ENCODE data around the gene BICD2.

Gene BICD2

GRCh38 chr9:92713528-92713927, 51.1 kb downstream of the BICD2 start:
- DNase-seq, result no peak

GRCh38 chr9:92712767-92713166, 51.9 kb downstream of the BICD2 start:
- no peak for DNase-seq

GRCh38 chr9:92711844-92712243, 52.8 kb downstream of the BICD2 start:
- DNase-seq, result no peak

- DNase-seq, result no peak
These were observed 53.5 kb downstream of the BICD2 start for GRCh38 chr9:92711146-92711545.

DNA sequence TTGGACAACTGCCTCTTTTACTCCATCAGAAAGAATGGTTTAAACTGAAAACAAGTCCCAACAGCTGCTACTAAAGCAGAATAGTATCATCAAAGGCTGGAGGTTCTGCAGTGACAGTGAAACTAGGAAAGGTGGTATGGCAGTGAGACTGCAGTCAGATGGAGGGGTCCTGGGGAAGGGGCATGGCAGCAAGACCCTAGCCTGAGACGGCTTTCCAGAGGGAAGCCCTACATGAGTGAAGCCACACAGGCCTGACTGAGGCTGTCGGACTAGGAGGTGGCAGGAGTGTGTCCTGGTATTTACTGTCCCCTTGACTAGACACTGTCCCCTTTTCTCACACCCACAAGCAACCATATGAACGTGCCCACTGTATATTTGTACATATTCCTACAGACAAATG, 54.3 kb downstream of the BICD2 start:
- DNase-seq, result no peak

- no peak for DNase-seq
These were observed 54.7 kb downstream of the BICD2 start for GRCh38 chr9:92709954-92710353.

- DNase-seq, result no peak
These were observed 55.4 kb downstream of the BICD2 start for GRCh38 chr9:92709240-92709639.

GRCh38 chr9:92707530-92707929, 57.1 kb downstream of the BICD2 start:
- DNase-seq, result no peak

DNA sequence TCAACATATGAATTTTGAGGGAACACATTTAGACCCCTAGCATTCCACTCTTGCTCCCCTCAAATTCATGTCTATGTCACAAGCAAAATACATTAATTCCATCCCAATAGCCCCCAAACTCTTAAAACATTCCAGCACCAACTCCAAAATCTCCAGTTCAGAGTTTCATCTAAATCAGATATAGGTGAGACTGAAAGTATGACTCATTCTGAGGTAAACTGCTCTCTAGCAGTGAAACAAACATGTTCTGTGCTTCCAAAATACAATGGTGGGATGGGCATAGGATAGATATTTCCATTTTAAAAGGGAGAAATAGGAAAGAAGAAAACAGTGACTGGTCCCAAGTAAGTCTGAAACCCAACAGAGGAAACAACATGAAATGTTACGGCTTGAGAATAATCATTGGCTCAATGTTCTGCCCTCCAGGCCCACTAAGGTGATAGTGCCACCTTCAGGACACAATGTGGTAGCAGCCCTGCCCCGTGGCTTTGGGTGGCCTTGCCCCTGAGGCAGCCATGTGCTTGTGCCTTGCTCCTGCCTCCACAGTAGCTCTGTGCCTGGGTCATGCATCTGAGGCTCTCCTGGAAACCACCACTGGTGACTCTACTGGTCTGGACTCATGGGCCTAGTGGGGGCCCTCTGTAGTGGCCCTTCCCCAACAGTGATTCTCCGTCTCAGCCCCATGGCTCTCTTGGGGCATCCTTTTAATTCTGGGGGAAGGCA, 58.3 kb downstream of the BICD2 start:
- DNase-seq, result peak; percentile 16 to 48

GRCh38 chr9:92704528-92704927, 60.1 kb downstream of the BICD2 start:
- no peak for DNase-seq

DNA sequence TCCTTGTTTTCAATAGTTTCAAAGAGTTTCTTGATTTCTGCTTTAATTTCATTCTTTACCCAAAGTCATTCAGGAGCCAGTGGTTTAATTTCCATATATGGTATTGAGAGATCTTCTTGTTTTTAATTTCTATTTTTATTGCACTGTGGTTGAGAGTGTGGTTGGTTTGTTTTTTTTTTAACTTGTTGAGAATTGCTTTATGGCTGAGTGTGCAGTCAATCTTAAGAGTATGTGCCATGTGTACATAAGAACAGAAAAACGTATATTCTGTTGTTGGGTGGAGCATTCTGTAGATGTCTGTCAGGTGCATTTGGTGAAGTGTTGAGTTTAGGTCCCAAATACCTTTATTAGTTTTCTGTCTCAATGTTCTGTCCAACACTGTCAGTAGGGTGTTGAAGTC, 68.0 kb downstream of the BICD2 start:
- no peak for DNase-seq

GRCh38 chr9:92686954-92687353, 77.7 kb downstream of the BICD2 start:
- DNase-seq, result peak in 1 of 2 experiments; percentile 13

DNA sequence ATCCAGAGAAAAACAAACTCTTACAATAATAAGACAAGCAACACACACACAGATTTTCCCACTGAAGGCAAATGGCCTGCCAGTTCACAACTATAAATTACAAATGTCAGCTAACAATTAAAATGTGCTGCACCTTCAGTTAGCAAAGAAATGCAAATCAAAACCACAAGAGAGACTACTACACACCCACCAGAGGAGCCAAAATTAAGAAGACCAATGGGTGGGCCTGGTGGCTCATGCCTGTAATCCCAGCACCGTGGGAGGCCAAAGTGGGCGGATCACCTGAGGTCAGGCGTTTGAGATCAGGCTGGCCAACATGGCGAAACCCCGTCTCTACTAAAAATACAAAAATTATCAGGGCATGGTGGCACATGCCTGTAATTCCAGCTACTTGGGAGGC, 79.6 kb downstream of the BICD2 start:
- DNase-seq, result no peak

GRCh38 chr9:92682269-92682668, 82.4 kb downstream of the BICD2 start:
- no peak for DNase-seq

DNA sequence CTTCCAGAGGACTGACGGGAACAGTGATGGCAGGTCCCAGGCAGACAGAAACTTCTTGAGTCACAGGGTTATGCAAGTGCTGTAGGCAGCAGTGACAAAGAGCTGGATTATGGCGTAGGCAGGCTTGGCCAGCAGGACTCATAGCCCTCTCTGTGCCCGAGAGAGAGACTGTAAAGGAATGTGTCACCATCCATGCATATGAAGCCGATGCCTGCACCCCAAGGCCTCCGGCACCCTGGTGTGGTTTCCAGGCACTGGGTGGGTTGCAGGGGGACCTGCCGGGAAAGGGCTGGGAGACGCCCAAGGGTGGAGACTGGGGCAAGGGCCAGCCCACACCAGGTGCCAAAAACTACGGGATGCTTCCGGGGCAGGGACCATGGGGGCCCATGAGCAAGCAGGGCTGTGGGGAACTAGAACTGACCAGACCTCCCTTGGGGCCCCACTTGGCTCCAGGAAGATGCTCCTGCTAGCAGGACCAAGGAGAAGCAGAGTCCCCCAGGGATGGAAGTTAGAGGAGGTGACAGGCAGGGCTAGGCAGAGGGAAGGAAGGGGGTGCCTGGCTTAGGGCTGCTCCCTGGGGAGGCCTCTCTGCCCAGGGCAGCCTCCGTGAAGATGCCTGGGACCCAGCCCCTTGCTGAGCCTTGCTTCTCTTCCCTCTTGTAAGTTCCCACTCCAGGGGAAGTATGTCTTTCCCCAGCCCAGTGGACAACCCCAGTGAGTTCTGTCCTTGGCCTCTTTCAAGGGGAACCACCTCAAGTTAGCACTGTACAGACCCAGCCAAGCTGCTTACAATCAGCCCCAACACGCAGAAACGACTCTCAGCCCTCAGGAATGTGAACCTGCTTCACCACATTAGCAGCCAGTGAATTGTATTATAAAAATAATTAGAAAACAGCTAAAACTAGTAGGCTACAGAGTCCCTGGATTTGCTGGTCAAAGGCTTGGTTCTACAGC, 84.2 kb downstream of the BICD2 start:
- DNase-seq, result no peak

DNA sequence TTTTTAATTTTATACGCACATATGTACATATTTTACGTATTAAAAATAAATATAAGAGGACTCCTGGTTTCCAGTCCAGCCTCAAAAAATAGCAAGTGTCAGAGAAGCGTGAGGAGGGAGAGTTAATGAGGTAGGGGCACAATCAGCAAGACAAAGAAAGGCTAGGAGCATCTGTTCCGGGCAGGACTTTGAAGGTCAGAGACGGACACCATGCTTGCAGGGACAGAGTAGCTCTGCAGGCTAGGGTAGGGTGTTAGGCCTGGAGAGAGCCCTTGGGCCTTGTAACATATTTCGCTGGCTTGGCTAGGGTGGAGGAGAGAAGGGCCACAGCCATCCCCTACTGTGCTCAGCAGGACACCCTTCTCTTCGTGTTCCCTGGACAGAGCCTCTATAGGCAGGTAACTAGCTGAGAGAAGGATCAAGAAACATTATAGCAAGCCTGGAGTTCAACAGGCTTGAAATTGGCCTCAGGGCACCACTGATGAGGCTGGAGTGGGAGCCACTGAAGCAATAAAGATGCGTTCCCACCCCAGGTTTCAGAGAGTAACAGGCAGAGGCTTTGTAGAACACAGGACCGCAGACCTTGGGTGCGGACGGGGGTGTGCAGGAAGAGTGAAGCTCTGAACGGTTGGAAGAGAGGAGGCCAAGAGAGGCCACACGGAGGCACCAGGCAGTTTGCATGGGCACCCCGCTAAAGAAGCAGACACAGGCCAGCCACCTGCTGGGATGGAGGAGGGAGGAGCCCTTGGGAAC, 85.0 kb downstream of the BICD2 start:
- no peak for DNase-seq

DNA sequence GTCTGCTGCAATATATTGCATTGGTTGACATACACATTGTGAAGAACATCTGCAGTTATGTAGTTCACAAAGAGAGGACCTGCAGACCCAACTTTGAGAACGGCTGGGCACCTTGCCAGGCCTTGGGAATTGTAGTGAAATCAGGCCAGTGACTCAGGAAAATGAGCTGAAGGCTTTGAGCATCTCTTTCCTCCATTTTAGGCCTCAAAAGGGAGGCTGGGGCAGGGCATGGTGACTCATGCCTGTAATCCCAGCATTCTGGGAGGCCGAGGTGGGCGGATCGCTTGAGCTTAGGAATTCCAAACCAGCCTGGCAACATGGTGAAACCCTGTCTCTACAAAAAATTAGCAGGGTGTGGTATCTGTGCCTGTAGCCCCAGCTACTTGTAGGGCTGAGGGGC, 93.3 kb downstream of the BICD2 start:
- DNase-seq, result no peak

DNA sequence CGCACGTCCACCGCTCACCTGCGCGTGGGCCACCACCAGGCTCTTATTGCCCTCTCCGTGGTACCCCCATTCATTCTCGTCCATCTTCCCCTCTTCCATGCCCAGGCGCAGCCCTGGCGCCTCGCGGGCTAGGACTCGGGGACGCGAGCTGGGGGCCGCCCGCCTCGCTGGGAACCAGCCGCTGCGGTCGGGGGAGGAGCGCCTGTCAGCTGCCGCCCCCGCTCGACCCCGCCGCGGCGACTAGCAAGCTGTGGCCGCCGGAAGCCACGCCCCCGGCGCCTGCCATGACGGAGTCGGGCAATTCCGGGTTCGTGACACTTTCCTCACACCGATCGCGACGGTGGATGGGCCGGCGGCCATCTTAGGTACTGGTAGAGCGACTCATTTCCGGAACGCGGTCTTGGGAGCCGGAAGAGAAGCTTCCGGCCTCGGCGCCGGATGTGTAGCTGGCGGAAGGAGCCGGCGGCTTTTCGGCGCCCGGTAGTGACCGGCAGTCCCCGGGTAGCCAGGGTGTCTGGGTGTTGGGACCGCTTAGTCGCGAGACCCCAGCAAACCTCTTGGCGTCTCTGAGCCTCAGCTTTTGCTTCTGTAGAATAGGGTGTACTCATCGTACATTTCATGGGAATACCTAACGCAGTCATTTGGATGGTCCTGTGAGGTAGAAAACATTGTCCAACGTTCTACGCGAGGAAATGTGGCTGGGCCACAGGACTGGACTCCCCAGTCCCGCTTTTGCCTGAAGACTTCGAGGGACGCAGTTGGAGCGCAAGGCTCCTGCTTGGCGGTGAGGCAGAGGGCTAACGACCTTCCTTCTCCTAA, 94.5 kb downstream of the BICD2 start, which contains the start of gene IPPK:
TSS of gene IPPK (minus strand) at position 242 of the 819 bp plus-strand sequence. CDS start at position 99, 143 bp downstream.
- peak; percentile 98 to 100 for DNase-seq

- no peak for DNase-seq
These were observed 95.1 kb downstream of the BICD2 start for GRCh38 chr9:92669527-92669889.

DNA sequence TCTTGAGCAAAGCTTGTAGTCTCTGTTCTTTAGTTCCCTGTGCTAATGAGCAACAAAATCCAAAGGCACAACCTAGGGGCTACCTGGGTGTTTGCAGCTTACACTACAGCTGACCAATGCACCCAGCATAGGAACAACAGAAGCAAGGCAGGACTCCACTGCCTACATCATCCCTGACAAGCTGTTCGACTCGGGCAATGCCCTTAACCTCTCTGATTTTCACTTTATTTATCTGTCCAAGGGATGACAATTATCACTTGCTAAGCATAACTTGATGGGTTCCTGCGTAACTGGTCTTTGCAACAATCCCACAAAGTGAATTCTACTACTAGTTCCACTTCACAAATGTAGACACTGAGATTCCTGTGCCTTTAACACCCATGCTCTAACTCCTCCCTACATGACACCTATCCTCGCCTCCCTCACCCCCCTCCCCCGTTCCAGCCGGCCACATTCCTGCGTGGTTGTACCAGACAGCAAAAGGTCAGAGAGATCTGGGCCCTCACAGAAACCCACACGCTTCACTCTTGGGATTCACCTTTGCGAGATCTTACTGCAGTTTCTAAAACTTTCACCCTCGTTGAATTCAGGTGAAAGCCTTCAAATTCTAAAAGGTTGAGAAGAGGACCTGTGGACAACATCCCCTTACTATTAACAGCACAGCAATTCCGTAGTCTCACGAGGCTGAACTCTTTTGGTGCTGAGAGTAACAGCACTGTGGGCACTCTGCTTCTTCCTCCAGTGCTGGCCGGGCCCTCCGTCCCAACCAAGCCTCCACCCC, 95.7 kb downstream of the BICD2 start:
- DNase-seq, result no peak

GRCh38 chr9:92666912-92667532, 97.6 kb downstream of the BICD2 start:
- no peak for DNase-seq

Measured in NCI-H524 (cell line).